OCI-LY3 (cell line): ENCODE results near the gene DEPDC5.

Experiments
- EZH2phosphoT487 ChIP-seq: fragments of 200-600 bp; shearing (Covaris generic); IDR thresholded peaks from 2 replicates; pipeline ENCODE4 v1.6.1; 2018; ENCODE audit warnings: antibody characterized with exemption, mixed run types, low read depth
- TF ChIP-seq, protein P1 (sequence below): fragments of 200-600, 300-600 bp; sonication (generic); IDR thresholded peaks from 2 replicates; pipeline ENCODE4 v1.5.1; 2014; ENCODE audit warnings: antibody characterized with exemption, low read length, low read depth

- TF ChIP-seq, protein P1, sequence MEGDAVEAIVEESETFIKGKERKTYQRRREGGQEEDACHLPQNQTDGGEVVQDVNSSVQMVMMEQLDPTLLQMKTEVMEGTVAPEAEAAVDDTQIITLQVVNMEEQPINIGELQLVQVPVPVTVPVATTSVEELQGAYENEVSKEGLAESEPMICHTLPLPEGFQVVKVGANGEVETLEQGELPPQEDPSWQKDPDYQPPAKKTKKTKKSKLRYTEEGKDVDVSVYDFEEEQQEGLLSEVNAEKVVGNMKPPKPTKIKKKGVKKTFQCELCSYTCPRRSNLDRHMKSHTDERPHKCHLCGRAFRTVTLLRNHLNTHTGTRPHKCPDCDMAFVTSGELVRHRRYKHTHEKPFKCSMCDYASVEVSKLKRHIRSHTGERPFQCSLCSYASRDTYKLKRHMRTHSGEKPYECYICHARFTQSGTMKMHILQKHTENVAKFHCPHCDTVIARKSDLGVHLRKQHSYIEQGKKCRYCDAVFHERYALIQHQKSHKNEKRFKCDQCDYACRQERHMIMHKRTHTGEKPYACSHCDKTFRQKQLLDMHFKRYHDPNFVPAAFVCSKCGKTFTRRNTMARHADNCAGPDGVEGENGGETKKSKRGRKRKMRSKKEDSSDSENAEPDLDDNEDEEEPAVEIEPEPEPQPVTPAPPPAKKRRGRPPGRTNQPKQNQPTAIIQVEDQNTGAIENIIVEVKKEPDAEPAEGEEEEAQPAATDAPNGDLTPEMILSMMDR = no peak
- TF ChIP-seq EZH2phosphoT487 = no peak
These were observed 86.8 kb downstream of the DEPDC5 start for GRCh38 chr22:31840585-31840984.
